B cell (primary cell): ENCODE data around the gene CAPS. TPM values are rescaled to one million over a fixed set of nuclear protein-coding genes. Genes with fewer than 3 reads are reported as not detected.
"Not testable (repeated sequence)": the region's sequence is repeated elsewhere in the genome, so short reads cannot be mapped to it uniquely, and the experiment has no call there.

Experiments
- ATAC-seq: fragments of 200-7000 bp; cut with Tn5 transposase; one replicate; pipeline ENCODE4 v1.10.0; 2021; ENCODE audit warnings: low read depth, mild to moderate bottlenecking, moderate number of reproducible peaks, moderate library complexity
- CTCF ChIA-PET: fragments of 350-600 bp; sonication (Branson Sonifier 250); formaldehyde crosslinking; loops from one replicate; lab custom pipeline; 2021; ENCODE audit warnings: antibody characterized with exemption, inconsistent platforms; lab: Charles Lee
- POLR2A ChIA-PET: fragments of 350-600 bp; sonication (Branson Sonifier 250); formaldehyde crosslinking; loops from one replicate; lab custom pipeline; 2021; ENCODE audit warnings: antibody characterized with exemption; lab: Charles Lee
- DNase-seq: peaks from one replicate; pipeline ENCODE4 v3.0.0; 2013
- H2AFZ ChIP-seq: 2 replicates; pipeline ENCODE4 v1.6.1; 2012; ENCODE audit warnings: mild to moderate bottlenecking, low read depth, low read length; ENCODE audit not compliant: insufficient read depth, poor library complexity, severe bottlenecking
- H3K27ac ChIP-seq, 2 donors: 1 replicate in 1 of 2; 2 replicates in 1 of 2; pipeline ENCODE4 v1.5.1; 2012 to 2013; ENCODE audit warnings: low read length in 2 of 2, mild to moderate bottlenecking in 2 of 2, moderate library complexity in 1 of 2
- H3K27me3 ChIP-seq, 4 experiments: fragments of 200-600 bp in 1 of 4; sonication (generic) in 1 of 4; replicated peaks in 1 of 4; 1 replicate in 2 of 4; 2 replicates in 2 of 4; pipeline versions ENCODE4 v1.6.1 to v1.7.0; 2013 to 2016; ENCODE audit warnings: low read length in 3 of 4, mild to moderate bottlenecking in 2 of 4, mixed read lengths in 1 of 4, moderate library complexity in 1 of 4; ENCODE audit not compliant: insufficient read depth in 4 of 4, control insufficient read depth in 3 of 4; ENCODE audit errors: control extremely low read depth in 1 of 4
- H3K36me3 ChIP-seq, 2 experiments: replicated peaks in 1 of 2; 1 replicate in 1 of 2; 2 replicates in 1 of 2; pipeline versions ENCODE4 v1.6.1 to v1.7.1; 2013; ENCODE audit warnings: low read length in 1 of 2; ENCODE audit not compliant: insufficient read depth in 2 of 2, control insufficient read depth in 1 of 2; ENCODE audit errors: control extremely low read depth in 1 of 2, extremely low read depth in 1 of 2
- H3K4me1 ChIP-seq, 2 donors: fragments of 200-600 bp in 1 of 2; sonication (generic) in 1 of 2; 1 replicate in 1 of 2; 2 replicates in 1 of 2; pipeline versions ENCODE4 v1.5.1 to v1.6.1; 2013 to 2017; ENCODE audit warnings: low read length in 2 of 2; ENCODE audit not compliant: control insufficient read depth in 2 of 2, insufficient read depth in 2 of 2
- H3K4me2 ChIP-seq: replicated peaks from 2 replicates; pipeline ENCODE3; 2012; ENCODE audit warnings: mild to moderate bottlenecking, low read depth, low read length; ENCODE audit not compliant: poor library complexity, severe bottlenecking
- H3K4me3 ChIP-seq, 5 experiments: fragments of 200-600 bp in 1 of 5; sonication (generic) in 1 of 5; 1 replicate in 3 of 5; 2 replicates in 2 of 5; pipeline versions ENCODE4 v1.5.1 to v1.7.0; 2011 to 2016; ENCODE audit warnings: low read length in 4 of 5, mild to moderate bottlenecking in 4 of 5, low read depth in 2 of 5, control low read depth in 1 of 5, moderate library complexity in 1 of 5; ENCODE audit not compliant: insufficient read depth in 1 of 5; ENCODE audit errors: control extremely low read depth in 1 of 5, extremely low read depth in 1 of 5
- H3K79me2 ChIP-seq: fragments of 200-600 bp; sonication (generic); one replicate; pipeline ENCODE4 v1.6.0; 2016; ENCODE audit warnings: low read length; ENCODE audit not compliant: control insufficient read depth, insufficient read depth
- H3K9ac ChIP-seq: fragments of 200-600 bp; sonication (generic); 2 replicates; pipeline ENCODE4 v1.6.1; 2017; ENCODE audit warnings: mild to moderate bottlenecking, low read length, moderate library complexity
- H3K9me3 ChIP-seq, 3 donors: one replicate each; pipeline versions ENCODE4 v1.6.1 to v1.7.1; 2013; ENCODE audit warnings: low read length in 2 of 3; ENCODE audit not compliant: control insufficient read depth in 2 of 3, insufficient read depth in 1 of 3; ENCODE audit errors: control extremely low read depth in 1 of 3
- H4K20me1 ChIP-seq: 2 replicates; pipeline ENCODE4 v1.6.0; 2012; ENCODE audit warnings: mild to moderate bottlenecking, low read length; ENCODE audit not compliant: insufficient read depth, control insufficient read depth, poor library complexity, severe bottlenecking
- H3K27ac Mint-ChIP-seq: one replicate; pipeline ENCODE4 v1.8.0; 2021; ENCODE audit warnings: mixed read lengths
- H3K27me3 Mint-ChIP-seq: one replicate; pipeline ENCODE4 v1.8.0; 2021; ENCODE audit warnings: mixed read lengths
- H3K4me1 Mint-ChIP-seq: one replicate; pipeline ENCODE4 v1.8.0; 2021; ENCODE audit warnings: mixed read lengths
- H3K4me3 Mint-ChIP-seq: one replicate; pipeline ENCODE4 v1.8.0; 2021; ENCODE audit warnings: mixed read lengths
- H3K9me3 Mint-ChIP-seq: one replicate; pipeline ENCODE4 v1.8.0; 2022; ENCODE audit warnings: mixed read lengths; ENCODE audit not compliant: insufficient read depth
- EZH2 ChIP-seq: IDR thresholded peaks from 2 replicates; pipeline ENCODE4 v1.6.1; 2012; ENCODE audit warnings: borderline replicate concordance, low read depth, mild to moderate bottlenecking, moderate library complexity, low read length; ENCODE audit not compliant: insufficient read depth, poor library complexity, severe bottlenecking
- WGBS: methylation state at CpG from one replicate; pipeline ENCODE4 v1.1.5; 2013; ENCODE audit warnings: missing lambda C conversion rate; ENCODE audit not compliant: insufficient coverage; 5-methylcytosine and 5-hydroxymethylcytosine counted together
- intact Hi-C: fragments of 100-400 bp; cut with micrococcal nuclease; formaldehyde crosslinking; loops from one replicate; pipeline ENCODE4 v1.10.0; 2022
- polyA plus RNA-seq: library from polyadenylated mRNA; depleted of rRNA; stranded (reverse); fragments of >200 nt; gene quantifications from 2 replicates; pipeline ENCODE4 v1.2.3, GENCODE V29; 2012
- total RNA-seq, 2 donors: library from RNA; stranded (reverse); fragments of 120-200 nt in 1 of 2; gene quantifications; 1 replicate in 1 of 2; 2 replicates in 1 of 2; pipeline versions ENCODE4 v1.2.3 to v1.2.4, GENCODE V29; 2013 to 2022
- TF ChIP-seq, protein P1 (sequence below): fragments of 200-600 bp; IDR thresholded peaks from one replicate; pipeline ENCODE4 v1.8.0; 2022; ENCODE audit warnings: antibody characterized with exemption, mild to moderate bottlenecking

Gene CAPS
- total and polyA plus RNA-seq, 2 donors (not counting 1 experiment from before 2014, with no cell fraction given) = 40.0 to 65.7 TPM

DNA sequence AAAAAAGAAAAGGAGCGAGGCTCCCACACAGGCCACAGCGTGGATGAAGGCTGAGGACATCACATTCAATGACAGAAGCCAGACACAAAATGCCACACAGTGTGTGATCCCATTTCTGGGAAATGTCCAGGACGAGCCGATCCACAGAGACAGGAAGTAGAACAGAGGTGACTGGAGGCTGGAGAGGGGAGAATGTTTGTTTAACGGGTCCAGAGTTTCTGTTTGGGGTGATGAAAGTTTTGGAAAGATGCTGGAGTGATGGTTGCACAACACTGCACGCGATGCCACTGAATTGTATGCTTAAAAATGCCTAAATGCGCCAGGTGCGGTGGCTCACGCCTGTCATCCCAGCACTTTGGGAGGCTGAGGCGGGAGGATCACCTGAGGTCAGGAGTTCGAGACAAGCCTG is 43.1 kb upstream of the CAPS start:
- ChIA-PET POLR2A (no interaction called here), CTCF (no interaction called here)
- 94% methylated on average over 10 of the region's 12 CpGs for WGBS
- intact Hi-C loops = no loop called here
- H3K36me3 ChIP-seq = no peaks in the 10 kb centered on the region
- no peak overlapping the region for H3K4me2 ChIP-seq
- Mint-ChIP-seq H3K4me3 (no peak overlapping the region), H3K4me1 (no peaks in the 10 kb centered on the region), H3K27me3 (no peaks in the 10 kb centered on the region), H3K27ac (no peak overlapping the region), H3K9me3 (no peaks in the 10 kb centered on the region)
- H3K27me3 ChIP-seq = no peaks in the 10 kb centered on the region
- no peaks in the 10 kb centered on the region for H4K20me1 ChIP-seq
- DNase-seq = no peak
- no peak overlapping the region for H2AFZ ChIP-seq
- no peaks in the 10 kb centered on the region for H3K79me2 ChIP-seq
- no peak overlapping the region for H3K4me3 ChIP-seq
- no peak for TF ChIP-seq EZH2
- TF ChIP-seq, protein P1, sequence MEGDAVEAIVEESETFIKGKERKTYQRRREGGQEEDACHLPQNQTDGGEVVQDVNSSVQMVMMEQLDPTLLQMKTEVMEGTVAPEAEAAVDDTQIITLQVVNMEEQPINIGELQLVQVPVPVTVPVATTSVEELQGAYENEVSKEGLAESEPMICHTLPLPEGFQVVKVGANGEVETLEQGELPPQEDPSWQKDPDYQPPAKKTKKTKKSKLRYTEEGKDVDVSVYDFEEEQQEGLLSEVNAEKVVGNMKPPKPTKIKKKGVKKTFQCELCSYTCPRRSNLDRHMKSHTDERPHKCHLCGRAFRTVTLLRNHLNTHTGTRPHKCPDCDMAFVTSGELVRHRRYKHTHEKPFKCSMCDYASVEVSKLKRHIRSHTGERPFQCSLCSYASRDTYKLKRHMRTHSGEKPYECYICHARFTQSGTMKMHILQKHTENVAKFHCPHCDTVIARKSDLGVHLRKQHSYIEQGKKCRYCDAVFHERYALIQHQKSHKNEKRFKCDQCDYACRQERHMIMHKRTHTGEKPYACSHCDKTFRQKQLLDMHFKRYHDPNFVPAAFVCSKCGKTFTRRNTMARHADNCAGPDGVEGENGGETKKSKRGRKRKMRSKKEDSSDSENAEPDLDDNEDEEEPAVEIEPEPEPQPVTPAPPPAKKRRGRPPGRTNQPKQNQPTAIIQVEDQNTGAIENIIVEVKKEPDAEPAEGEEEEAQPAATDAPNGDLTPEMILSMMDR = no peak
- no peak for ATAC-seq
- H3K9ac ChIP-seq = no peak overlapping the region
- H3K9me3 ChIP-seq = no peaks in the 10 kb centered on the region
- H3K4me1 ChIP-seq = no peaks in the 10 kb centered on the region
- no peak overlapping the region for H3K27ac ChIP-seq

DNA sequence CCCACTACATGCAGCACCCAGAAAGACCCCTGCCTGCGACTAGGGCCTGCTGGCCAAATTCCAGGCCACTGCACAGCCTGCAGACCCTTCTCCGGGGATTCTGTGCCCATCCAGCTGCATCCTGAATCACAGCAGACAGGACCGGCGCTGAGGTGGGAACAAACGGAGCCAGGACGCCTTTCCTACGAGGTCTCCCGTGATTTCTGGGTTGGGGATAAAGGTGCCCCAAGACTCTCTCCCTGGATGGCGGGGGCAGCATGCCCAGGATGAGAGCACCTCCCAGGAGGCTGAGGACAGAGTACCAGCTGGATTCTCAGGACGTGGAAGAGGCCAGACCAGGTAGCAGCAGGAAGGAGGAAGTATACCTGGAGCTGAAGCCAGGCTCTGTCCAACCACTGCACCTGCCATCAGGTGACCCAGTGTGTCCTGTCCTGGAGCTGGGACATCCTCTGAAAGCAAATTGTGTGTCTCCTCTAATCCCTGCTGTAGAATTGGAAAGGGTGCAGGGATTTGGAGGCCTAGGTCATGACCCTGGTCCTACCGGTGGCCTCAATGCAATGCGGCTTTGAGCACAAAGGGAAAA is 40.3 kb upstream of the CAPS start:
- ATAC-seq = no peak
- H3K9ac ChIP-seq = no peak overlapping the region
- WGBS = 95% methylated on average over 12 of the region's 12 CpGs
- peaks cover 0 to 4% (median 1%) of the 10 kb centered on the region in 4 experiments for H3K27me3 ChIP-seq
- Mint-ChIP-seq H3K9me3 (no peaks in the 10 kb centered on the region), H3K27me3 (peaks cover 9% of the 10 kb centered on the region), H3K4me3 (no peak overlapping the region), H3K27ac (no peak overlapping the region), H3K4me1 (no peaks in the 10 kb centered on the region)
- ChIA-PET CTCF (no interaction called here), POLR2A (no interaction called here)
- H3K4me2 ChIP-seq = no peak overlapping the region
- no peaks in the 10 kb centered on the region for H3K36me3 ChIP-seq
- no peak for DNase-seq
- intact Hi-C loops = no loop called here
- TF ChIP-seq, protein P1 = no peak
- TF ChIP-seq EZH2 = no peak
- no peaks in the 10 kb centered on the region for H4K20me1 ChIP-seq
- H3K27ac ChIP-seq = no peak overlapping the region
- H3K9me3 ChIP-seq = no peaks in the 10 kb centered on the region
- H3K4me1 ChIP-seq = no peaks in the 10 kb centered on the region
- H2AFZ ChIP-seq = no peak overlapping the region
- no peaks in the 10 kb centered on the region for H3K79me2 ChIP-seq
- no peak overlapping the region for H3K4me3 ChIP-seq

GRCh38 chr19:5874496-5874895 is 39.6 kb upstream of the CAPS start:
- H3K4me3 Mint-ChIP-seq, ATAC-seq, CTCF ChIA-PET, H3K36me3 ChIP-seq, DNase-seq, H3K4me1 ChIP-seq, H3K9me3 Mint-ChIP-seq, H3K27ac ChIP-seq, H3K4me2 ChIP-seq, H3K9me3 ChIP-seq, H4K20me1 ChIP-seq, intact Hi-C loops, H3K9ac ChIP-seq, H2AFZ ChIP-seq, H3K27ac Mint-ChIP-seq, POLR2A ChIA-PET, H3K27me3 ChIP-seq, H3K79me2 ChIP-seq, H3K4me1 Mint-ChIP-seq, H3K4me3 ChIP-seq: not testable (repeated sequence)
- H3K27me3 Mint-ChIP-seq = peaks cover 12% of the 10 kb centered on the region
- WGBS = 87% methylated on average over 6 of the region's 7 CpGs
